ENCODE measurements around the gene RERG.
"Not testable (repeated sequence)": the region's sequence is repeated elsewhere in the genome, so short reads cannot be mapped to it uniquely, and the experiment has no call there.

RERG gene

DNA sequence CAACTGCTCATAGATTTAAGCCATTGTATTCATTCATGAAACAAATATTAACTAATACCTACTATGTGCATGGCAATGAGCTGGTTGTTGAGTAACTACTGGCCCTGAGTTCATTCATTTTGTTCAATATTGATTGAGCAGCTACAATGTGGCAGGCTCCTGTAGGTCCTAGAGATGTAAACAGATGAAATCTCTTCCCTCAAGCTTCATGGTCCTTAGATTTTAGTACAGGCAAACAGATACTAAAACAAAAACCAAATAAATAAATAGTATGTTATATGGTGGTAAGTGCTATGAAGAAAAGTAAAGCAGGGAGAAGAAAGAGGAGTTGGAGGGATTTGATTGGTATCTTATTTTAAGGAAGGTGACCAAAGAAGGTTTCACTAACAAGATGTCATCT, 77.8 kb downstream of the RERG start:
- DNase-seq (ENCODE audit: low spot score), result no peak

DNA sequence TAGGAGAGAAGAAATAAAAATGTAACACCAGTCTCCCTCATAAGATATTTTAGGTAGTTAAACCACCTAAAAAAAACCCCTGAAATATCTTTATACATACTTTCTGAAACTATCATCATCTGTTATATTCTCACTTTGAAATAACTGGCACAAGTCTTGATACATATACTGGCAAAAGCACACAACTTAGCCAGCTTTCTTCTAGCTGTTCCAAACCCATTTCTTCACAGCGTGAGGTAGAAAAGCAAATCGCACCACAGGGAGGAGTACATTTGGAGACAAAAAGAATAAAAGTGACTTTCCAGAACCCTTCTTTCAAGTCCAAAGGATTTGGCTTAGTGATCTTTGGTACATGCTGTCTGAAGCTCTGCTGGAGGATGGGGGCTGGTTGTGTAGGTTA, 78.5 kb downstream of the RERG start:
- no peak for DNase-seq (ENCODE audit: low spot score)

DNA sequence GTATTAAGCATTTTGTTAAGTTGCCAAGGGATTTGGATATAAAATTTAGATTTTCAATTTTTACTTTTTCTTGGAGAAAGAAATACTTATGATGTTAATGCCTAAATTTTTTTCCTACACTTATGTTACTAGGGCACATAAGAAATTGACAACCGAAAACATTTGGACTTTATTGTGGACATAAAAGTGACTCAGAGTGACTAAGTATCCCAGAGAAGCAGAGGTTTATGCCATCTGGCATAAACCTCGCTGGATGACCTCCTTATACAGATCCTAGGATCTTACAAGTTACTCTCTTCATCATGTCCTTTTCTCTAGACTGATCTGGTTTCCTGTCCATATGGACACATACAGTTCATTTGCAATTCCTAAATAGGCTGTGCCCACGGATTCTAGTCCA, 89.8 kb downstream of the RERG start:
- no peak for DNase-seq (ENCODE audit: low spot score)

DNA sequence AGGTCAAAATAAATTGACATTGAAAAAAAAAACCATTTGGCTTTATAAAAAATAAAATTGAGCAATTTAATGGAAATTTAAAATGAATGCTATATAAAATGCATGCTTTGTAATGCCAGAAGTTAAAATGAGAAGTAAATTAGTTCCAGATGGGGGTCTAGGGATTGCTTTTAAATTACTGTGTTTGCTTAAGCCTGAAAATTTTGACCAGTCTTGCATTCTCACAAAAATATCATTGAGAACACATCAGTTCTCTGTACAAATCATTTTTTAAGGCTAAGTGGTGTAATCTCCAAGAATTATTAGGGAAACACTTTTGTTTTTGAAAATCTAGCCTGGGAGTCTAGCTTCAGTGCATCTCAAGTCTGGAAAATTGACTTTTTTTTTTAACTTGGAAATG, 90.7 kb downstream of the RERG start:
- DNase-seq (ENCODE audit: low spot score), result no peak

DNA sequence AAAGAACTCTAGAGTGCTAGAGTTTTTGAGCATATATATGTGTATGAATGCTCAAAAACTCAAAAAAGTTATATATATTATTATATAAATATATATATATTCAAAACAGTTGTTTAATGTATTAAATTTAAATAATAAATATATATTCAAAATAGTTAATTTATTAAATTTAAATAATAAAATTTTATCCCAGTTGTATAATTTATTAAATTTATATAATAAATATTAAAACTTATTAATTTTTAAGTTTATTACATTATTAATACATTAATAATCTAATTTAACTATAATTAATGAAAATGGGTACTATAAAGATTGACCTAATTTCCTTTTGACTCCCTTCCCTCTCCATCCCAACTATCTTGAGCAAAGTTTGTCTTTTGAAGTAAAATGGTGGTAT, 97.8 kb downstream of the RERG start:
- DNase-seq (ENCODE audit: low spot score), result no peak

DNA sequence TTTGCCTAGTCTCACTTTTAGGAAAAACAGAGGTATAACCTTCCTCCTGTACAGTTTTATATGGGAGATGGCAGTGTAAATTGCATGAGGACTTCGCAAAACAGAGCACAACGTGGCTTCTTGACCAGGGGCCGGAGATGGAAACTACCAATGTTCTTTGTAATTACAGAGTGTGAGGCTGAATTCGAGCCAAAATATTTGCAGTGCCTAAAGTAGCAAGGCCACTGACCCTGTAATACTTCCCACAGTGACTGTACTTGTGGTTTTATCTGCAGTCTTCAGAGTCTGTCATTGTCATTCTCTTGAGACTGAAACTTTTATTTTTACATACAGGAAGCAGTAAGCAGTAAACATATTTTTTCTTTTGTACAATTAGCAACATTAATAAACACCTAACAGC, 98.9 kb downstream of the RERG start:
- no peak for DNase-seq (ENCODE audit: low spot score)

DNA sequence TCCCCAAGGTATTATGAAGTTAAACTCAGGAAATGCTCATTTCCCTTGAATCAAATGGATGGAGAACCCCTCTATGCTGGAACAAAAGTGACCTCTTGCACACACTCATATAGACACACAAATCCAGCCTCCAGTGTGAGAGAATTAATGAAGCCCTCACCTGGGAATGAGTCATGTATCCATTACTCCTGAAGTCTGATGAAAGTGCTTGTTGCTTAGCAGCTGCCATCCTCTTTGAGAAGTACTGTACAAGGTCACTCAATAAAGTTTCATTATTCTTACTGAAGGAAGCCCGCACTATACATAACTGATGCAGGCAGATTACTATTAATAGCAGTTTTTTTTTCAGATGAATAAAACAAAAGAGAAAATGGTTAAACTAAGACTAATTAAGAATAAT, 102.3 kb downstream of the RERG start:
- DNase-seq (ENCODE audit: low spot score), result no peak

DNA sequence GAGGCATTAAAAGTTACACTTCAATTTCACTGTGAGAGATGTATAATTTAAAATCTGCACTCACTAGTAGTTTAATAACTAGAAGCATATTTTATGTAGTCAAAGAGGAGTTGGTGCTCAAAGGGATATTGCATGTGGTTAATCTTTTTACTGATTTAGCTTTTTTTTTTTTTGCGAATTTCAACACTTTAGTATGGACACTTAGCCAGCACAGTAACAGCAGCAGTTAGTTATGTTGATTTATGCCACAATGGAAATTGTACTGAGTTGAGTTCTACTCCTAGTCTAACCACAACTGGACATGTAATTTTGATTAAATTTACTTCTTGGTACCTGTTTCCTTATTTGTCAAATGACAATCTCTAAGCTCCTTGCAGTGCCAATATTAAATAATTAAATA, 104.2 kb downstream of the RERG start:
- DNase-seq (ENCODE audit: low spot score), result no peak

DNA sequence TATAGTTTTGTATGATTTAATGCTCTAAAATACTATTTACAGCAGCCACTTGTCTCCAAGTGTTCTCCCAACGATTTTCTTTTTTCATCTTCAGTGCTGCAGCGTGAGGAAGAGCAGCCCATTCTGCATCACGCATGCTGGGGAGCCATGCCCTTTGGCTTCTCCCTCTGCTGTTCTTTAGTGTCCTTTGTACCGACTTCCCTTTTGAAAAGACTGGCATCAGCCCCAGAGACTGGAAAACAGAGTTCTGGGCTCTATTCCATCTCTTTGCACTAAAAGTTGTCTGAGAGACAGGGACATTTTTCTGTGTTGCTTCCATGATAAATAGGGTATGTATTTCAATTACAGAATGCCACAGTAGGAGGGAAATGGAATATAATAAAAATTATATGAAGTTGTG, 105.1 kb downstream of the RERG start:
- DNase-seq (ENCODE audit: low spot score), result no peak

DNA sequence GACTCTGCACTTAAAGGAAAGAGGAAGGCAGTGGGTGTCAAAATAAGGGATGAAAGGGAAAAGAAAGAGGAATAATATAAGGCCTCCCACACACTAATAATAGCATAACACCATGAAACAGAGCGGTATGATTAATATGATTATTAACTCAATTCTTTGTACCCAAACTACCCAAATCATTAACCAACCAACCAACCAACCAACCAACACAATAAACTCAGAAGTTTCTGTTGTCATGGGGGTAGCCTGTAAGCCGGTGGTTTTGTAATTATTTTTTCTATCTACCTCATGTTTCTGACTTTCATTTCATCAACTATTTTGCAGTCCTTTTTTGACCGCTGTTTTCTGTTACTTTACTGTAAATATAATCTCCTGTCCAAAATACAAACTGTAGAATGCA, 105.8 kb downstream of the RERG start:
- DNase-seq (ENCODE audit: low spot score), result no peak

DNA sequence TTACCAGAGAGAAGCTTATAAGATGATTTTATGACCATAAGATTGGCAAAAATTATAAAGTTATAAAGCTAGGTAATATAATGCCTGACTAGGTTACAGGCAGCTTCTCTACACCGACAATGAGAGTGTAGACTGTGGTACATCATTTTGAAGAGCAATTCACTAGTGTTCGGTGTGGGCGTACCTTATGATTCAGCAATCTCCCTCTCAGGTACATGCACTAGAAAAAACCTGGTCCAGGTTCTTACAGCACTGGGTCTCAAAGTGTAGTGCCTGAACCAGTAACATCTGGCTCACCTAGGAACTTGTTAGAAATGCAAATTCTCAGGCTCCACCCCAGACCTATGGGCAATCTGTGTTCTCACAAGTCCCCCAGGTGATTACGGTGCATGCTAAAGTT, 106.7 kb downstream of the RERG start:
- no peak for DNase-seq (ENCODE audit: low spot score)

DNA sequence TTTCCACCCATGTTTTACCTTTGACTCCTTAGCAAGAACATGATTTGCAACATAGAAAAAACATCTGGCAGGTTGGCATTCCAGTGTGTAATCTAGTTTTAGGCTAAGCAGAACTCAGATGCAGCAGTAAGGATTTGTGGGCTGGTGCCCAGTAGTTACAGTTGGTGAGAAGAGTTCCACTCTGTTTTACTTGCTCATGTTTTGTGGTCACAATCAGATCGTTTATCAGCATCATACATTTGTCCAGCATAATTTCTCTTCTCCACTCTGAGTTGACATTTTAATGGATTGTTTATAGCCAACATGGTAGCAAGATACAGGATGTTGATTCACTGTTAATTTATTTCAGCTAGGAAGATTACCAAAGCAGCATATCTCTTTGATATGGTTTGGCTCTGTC, 128.4 kb downstream of the RERG start:
- DNase-seq (ENCODE audit: low spot score), result no peak

DNA sequence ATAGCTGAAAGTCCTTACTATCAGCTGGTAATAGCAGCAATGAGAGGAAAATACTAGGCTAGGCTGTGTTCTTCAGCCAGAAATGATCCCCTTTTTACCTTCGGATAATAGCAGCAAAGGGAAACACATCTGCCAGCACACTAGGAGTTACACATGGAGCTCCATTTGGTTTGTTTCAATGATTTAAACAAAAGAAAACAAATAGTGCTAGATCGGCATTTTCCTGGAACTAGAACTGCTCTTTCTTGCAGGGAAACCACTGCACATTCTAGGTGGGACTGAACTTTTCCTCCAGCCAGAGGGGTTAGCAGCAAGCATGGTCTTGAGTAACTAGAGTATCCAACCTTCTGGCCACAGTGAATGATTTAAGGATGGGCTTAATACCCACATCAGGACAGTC, 130.8 kb downstream of the RERG start:
- DNase-seq (ENCODE audit: low spot score), result no peak

DNA sequence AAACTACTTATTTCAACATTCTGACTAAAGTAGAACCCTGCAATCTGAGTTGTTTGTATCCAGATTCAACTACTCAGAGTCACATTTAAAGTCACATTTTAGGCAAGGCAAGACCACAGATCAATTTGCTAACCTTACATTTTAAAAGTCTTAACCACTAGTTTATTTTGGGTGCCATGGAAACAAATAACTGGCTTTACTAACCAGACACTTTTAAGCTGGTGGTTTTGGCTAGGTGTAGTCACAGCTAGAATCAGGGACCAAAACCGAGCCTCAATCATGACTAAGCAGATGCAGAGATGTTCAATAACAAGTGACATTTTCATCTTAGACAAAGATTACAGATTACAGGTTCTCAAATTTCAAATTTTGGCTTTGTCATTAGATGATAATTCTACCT, 133.1 kb downstream of the RERG start:
- no peak for DNase-seq (ENCODE audit: low spot score)

DNA sequence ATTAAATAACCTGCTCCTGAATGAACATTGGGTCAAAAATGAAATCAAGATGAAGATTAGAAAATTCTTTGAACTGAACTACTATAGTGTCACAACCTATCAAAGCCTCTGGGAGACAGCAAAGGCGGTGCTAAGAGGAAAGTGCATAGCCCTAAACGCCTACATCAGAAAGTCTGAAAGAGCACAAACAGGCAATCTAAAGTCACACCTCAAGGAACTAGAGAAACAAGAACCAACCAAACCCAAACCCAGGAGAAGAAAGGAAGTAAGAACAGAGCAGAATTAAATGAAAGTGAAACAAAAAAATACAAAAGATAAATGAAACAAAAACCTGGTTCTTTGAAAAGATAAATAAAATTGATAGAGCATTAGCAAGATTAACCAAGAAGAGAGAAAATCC, 143.5 kb downstream of the RERG start:
- DNase-seq (ENCODE audit: low spot score), result not testable (repeated sequence)

DNA sequence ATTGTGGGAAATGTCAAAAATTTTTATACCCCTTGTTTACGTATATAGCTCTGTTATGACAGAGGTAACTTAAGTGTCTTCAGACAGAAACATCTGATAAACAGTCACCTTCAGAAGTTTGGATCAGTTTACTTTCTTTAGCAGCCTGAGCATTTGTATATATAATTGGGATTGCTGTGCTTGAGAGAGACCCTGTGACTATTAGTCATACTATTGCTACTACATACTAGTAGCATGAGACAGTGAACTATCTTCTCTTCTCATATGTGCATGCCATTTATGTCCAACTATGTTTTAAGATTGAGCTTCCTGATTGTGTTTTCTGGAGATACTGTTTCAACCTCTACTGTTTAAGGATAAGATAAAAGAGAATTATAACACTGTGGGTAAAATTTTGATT, 146.9 kb downstream of the RERG start:
- no peak for DNase-seq (ENCODE audit: low spot score)

DNA sequence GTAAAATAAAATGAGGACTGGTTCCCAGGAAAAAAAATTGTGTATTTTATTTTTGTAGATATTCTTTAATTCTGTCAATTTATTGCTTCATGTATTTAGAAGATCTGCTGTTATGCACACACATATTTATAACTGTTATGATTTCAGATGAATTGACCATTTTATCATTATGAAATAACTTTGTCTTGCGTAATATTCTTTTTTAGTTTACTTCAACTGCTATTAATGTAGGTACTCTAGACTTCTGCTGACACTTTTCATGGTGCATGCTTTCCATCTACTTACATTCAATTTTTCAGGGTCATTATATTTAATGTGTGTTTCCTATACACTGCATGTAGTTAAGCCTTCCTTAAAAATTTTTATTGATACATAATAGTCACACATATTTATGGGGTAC, 162.1 kb downstream of the RERG start:
- DNase-seq (ENCODE audit: low spot score), result no peak

Measured in left forelimb (tissue), 1 donor.